ENCODE data around the gene CSNK1D.

- TF ChIP-seq CTCF (IDR thresholded peaks at IDR 0.05 in 2 of 3, conservative IDR thresholded peaks at IDR 0.05 in 1 of 3; ENCODE audit: control insufficient read depth in 2 of 3, extremely low read depth in 1 of 3, insufficient read depth in 1 of 3, low read depth in 3 of 3, low read length in 3 of 3) (no peak), CBX3 (IDR thresholded peaks at IDR 0.05; ENCODE audit: borderline replicate concordance, low read depth) (no peak), MXI1 (IDR thresholded peaks at IDR 0.05; ENCODE audit: low read depth, low read length) (no peak), NFIC (IDR thresholded peaks at IDR 0.05; ENCODE audit: low read depth, low read length) (no peak)
Observed at GRCh38 chr17:82281076-82281475, 7.6 kb upstream of the CSNK1D start.

Measured in GM12878 (cell line).